Cardiac muscle cell (in vitro differentiated cells and primary cell): ENCODE measurements around the gene ERICH4. TPM values are rescaled to one million over a fixed set of nuclear protein-coding genes. Genes with fewer than 3 reads are reported as not detected.
A peak's percentile ranks its signal among the peaks of the same experiment; 100 is the strongest.

ENCODE experiments used
- DNase-seq, 2 donors: peaks; one replicate each; pipeline versions ENCODE4 v3.0.0 to v3.0.0-alpha.2; 2010 to 2017; ENCODE audit warnings: low read depth in 1 of 2, low spot score in 1 of 2
- H3K27ac ChIP-seq: fragments of 200-600 bp; sonication (generic); 2 replicates; pipeline ENCODE4 v1.5.1; 2016
- H3K27me3 ChIP-seq: fragments of 200-600 bp; sonication (generic); 2 replicates; pipeline ENCODE4 v1.6.0; 2016; ENCODE audit warnings: control low read depth
- H3K36me3 ChIP-seq: fragments of 200-600 bp; sonication (generic); 2 replicates; pipeline ENCODE4 v1.5.1; 2016; ENCODE audit warnings: control low read depth
- H3K4me1 ChIP-seq: fragments of 200-600 bp; sonication (generic); 2 replicates; pipeline ENCODE4 v1.8.1; 2017; ENCODE audit warnings: low read depth, mild to moderate bottlenecking, mixed run types
- H3K4me3 ChIP-seq: fragments of 200-600 bp; sonication (generic); 2 replicates; pipeline ENCODE4 v1.5.1; 2016; ENCODE audit warnings: mild to moderate bottlenecking
- H3K9me3 ChIP-seq: fragments of 200-600 bp; sonication (generic); 2 replicates; pipeline ENCODE4 v1.5.1; 2017; ENCODE audit warnings: low read depth, mild to moderate bottlenecking, control low read depth
- polyA plus RNA-seq: library from polyadenylated mRNA; unstranded; fragments of >200 nt; fragmentation: Nextera tagmentation; extraction: Ambion mirVana; gene quantifications from 2 replicates; pipeline ENCODE4 v1.2.1, GENCODE V29; 2016
- total RNA-seq: library from RNA; depleted of rRNA; stranded (reverse); fragments of >200 nt; gene quantifications from 2 replicates; pipeline ENCODE4 v1.2.3, GENCODE V29; 2016
- TF ChIP-seq, protein P1 (sequence below): IDR thresholded peaks from 2 replicates; pipeline ENCODE4 v1.5.1; 2012; ENCODE audit warnings: low read depth, mild to moderate bottlenecking, low read length

The ERICH4 gene
- total and polyA plus RNA-seq, 2 experiments from 2014 or later: not detected

DNA sequence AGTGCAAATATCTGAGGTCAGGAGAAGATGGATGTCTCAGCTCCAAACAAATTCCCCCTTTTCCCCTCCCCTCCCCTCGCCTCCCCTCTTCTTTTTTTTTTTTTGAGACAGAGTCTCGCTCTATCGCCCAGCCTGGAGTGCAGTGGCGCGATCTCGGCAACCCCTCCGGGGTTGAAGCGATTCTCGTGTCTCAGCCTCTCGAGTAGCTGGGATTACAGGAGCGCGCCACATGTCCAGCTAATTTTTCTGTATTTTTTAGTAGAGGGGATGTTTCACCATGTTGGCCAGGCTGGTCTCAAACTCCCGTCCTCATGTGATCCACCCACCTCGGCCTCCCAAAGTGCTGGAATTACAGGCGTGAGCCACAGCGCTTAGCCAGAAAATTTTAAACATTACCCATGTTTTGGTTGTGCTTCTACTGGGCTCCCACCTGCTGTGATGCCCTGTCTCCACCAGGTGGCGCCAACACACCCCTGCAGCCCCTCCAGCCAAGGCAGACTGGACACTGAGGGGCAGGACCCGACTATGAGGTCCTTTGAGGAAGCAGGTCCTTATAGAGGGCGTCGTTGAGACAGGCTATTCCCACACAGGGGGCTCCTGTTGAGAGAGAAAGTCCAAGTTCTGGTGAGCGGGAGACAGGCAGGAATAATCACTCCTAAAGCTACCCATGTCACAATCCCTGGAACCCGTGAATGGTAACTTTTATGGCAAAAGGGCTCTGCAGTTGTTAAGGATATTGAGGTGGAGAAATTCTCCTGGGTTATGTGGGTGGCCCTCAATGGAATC is 6.3 kb downstream of the ERICH4 start:
- H3K4me3 ChIP-seq: no peak overlapping the region
- no peaks in the 10 kb centered on the region for H3K4me1 ChIP-seq
- no peaks in the 10 kb centered on the region for H3K9me3 ChIP-seq
- H3K36me3 ChIP-seq: no peaks in the 10 kb centered on the region
- no peak overlapping the region for H3K27ac ChIP-seq
- no peaks in the 10 kb centered on the region for H3K27me3 ChIP-seq
- peak; percentile 78 to 84 for DNase-seq
- TF ChIP-seq, protein P1, sequence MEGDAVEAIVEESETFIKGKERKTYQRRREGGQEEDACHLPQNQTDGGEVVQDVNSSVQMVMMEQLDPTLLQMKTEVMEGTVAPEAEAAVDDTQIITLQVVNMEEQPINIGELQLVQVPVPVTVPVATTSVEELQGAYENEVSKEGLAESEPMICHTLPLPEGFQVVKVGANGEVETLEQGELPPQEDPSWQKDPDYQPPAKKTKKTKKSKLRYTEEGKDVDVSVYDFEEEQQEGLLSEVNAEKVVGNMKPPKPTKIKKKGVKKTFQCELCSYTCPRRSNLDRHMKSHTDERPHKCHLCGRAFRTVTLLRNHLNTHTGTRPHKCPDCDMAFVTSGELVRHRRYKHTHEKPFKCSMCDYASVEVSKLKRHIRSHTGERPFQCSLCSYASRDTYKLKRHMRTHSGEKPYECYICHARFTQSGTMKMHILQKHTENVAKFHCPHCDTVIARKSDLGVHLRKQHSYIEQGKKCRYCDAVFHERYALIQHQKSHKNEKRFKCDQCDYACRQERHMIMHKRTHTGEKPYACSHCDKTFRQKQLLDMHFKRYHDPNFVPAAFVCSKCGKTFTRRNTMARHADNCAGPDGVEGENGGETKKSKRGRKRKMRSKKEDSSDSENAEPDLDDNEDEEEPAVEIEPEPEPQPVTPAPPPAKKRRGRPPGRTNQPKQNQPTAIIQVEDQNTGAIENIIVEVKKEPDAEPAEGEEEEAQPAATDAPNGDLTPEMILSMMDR: peak; percentile 99

DNA sequence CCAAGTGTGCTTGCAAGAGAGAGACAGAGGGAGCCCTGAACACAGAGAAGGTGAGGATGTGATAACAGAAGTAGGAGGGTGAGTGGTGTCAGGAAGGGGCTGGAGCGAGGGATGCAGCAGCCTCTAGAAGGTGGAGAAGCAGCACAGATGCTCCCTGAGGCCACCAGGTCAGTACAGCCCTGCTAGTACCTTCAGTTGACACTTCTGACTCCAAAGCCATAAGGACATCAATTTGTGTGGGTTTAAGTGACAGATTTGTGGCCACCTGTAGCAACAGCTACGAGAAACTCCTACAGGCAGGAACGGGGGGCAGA is 6.9 kb downstream of the ERICH4 start:
- Histone ChIP-seq H3K27me3 (no peaks in the 10 kb centered on the region), H3K27ac (no peak overlapping the region), H3K4me1 (no peaks in the 10 kb centered on the region), H3K36me3 (no peaks in the 10 kb centered on the region), H3K9me3 (no peaks in the 10 kb centered on the region), H3K4me3 (no peak overlapping the region)
- TF ChIP-seq, protein P1: no peak
- no peak for DNase-seq

DNA sequence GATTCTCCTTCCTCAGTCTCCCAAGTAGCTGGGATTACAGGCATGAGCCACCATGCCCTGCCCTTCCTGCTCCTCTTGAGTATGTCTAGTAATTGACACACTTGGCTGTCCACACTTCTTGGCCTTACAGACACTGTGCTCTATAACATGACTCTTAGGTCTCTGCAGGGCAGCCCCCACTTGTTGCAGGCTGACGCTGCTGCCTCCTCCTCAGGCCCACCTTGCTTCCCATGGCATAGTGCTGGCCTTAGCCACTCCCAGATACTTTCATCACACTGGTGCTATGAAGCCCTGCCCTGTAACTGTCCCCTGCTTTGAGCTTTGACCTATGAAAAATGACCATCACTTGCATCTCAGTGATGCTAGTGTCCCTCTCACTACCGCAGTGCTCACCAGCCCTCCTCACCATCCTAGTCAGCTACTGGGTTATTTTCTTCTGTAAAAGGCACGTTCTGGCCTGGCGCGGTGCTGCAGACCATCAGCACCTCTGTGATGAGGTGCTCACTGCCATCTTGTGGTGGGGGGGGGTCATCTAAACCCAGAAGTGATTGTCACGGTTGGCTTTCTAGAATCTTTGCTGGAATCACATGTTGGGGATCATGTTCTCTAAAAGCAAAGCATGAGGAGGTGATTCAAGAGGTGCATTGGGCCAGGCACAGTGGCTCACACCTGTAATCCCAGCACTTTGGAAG is 9.8 kb downstream of the ERICH4 start:
- H3K27me3 ChIP-seq: no peaks in the 10 kb centered on the region
- TF ChIP-seq, protein P1: no peak
- DNase-seq: no peak
- no peak overlapping the region for H3K4me3 ChIP-seq
- H3K4me1 ChIP-seq: no peaks in the 10 kb centered on the region
- H3K27ac ChIP-seq: no peak overlapping the region
- H3K9me3 ChIP-seq: no peaks in the 10 kb centered on the region
- no peaks in the 10 kb centered on the region for H3K36me3 ChIP-seq

DNA sequence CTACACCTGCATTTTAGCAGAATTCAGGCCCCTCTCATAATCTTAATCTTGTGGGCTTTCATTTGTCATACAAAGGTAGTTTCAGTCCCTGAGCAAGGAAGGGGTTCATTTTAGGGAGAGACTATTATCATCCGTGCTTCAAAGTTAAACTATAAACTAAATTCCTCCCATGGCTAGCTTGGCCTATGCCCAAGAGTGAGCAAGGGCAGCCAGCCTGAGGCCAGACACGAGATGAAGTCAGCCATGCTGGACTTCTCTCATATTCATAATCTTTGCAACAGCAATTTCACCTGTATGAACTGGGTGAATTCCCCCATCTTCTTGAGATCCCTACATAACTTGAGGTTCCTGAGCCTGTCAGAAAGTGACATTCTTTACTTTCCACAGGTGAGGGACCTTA is 13.0 kb downstream of the ERICH4 start:
- H3K4me3 ChIP-seq: no peak overlapping the region
- H3K9me3 ChIP-seq: no peaks in the 10 kb centered on the region
- no peaks in the 10 kb centered on the region for H3K4me1 ChIP-seq
- H3K27me3 ChIP-seq: no peaks in the 10 kb centered on the region
- H3K36me3 ChIP-seq: no peaks in the 10 kb centered on the region
- no peak overlapping the region for H3K27ac ChIP-seq
- TF ChIP-seq, protein P1: no peak
- peak in 1 of 2 donors; percentile 27 for DNase-seq

DNA sequence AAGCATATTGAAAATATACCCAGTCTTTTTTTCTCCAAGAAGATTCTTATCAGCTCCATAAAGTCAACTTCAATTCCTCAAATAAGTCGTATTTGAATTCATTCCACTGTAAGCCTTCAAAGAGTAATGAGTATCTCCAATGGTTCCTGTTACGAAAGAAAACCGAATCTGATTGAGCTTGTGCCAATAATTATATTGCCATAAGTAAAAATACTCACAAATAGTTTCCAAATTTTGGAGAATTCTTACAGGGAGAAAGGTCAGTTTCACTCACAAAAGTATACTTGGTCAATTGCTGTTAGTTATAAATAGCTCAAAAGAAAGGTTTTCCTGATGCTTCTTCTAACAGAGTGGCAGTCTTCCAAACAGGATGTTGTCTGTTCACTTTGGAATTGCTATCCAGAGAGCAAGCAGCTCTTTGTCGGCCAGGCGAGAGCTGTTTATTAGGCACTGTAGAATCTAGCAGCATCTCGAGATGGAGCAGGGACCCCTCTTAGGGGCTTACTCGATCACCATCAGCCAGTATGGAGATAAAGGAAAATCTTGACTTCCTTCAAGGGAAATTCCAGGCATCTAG is 13.5 kb downstream of the ERICH4 start:
- H3K4me3 ChIP-seq: no peak overlapping the region
- no peak overlapping the region for H3K27ac ChIP-seq
- no peaks in the 10 kb centered on the region for H3K36me3 ChIP-seq
- H3K4me1 ChIP-seq: no peaks in the 10 kb centered on the region
- H3K27me3 ChIP-seq: no peaks in the 10 kb centered on the region
- DNase-seq: peak in 1 of 2 donors; percentile 75
- TF ChIP-seq, protein P1: no peak
- H3K9me3 ChIP-seq: no peaks in the 10 kb centered on the region
